Adipose tissue (tissue), 3 donors: Measurements from ENCODE around the gene NKD2. TPM values are rescaled to one million over a fixed set of nuclear protein-coding genes. Genes with fewer than 3 reads are reported as not detected.
"Not testable (repeated sequence)": the region's sequence is repeated elsewhere in the genome, so short reads cannot be mapped to it uniquely, and the experiment has no call there.

ENCODE experiments used
- H3K27ac ChIP-seq: one replicate; pipeline ENCODE4 v1.5.1; 2013; ENCODE audit warnings: low read depth, low read length
- WGBS, 3 donors: extraction: QIAGEN DNeasy Blood & Tissue Kit; methylation state at CpG; one replicate each; pipeline ENCODE4 v1.1.7; 2013; 5-methylcytosine and 5-hydroxymethylcytosine counted together
- polyA plus RNA-seq, 3 donors: library from polyadenylated mRNA; stranded (reverse); fragments of 200-250 nt; gene quantifications; one replicate each; pipeline ENCODE4 v1.2.3, GENCODE V29; 2013
- donor health status: healthy with polysubstance abuse.
- donor health status: Bipolar disorder and iron deficiency.
- donor health status: healthy.

The NKD2 gene
- polyA plus RNA-seq, 3 donors, result 5.0 to 8.8 (median 5.5) TPM

- H3K27ac ChIP-seq, result no peak overlapping the region
- 28 to 33% (median 29%) methylated on average over 4 of the region's 4 CpGs for WGBS, 3 donors
These were observed 11.6 kb upstream of the NKD2 start for GRCh38 chr5:997001-997474.

GRCh38 chr5:997711-998110 is 10.9 kb upstream of the NKD2 start:
- no peak overlapping the region for H3K27ac ChIP-seq
- WGBS, 3 donors, result 80 to 86% (median 85%) methylated on average over 6 of the region's 6 CpGs

GRCh38 chr5:998246-999031 is 10.2 kb upstream of the NKD2 start:
- 67 to 86% (median 67%) methylated on average over 11 to 12 of the region's 12 CpGs for WGBS, 3 donors
- H3K27ac ChIP-seq, result no peak overlapping the region

GRCh38 chr5:999032-999501 is 9.5 kb upstream of the NKD2 start:
- 74 to 83% (median 76%) methylated on average over 6 of the region's 6 CpGs for WGBS, 3 donors
- H3K27ac ChIP-seq, result no peak overlapping the region

- WGBS, 3 donors, result 91 to 99% (median 91%) methylated on average over 5 of the region's 5 CpGs
- no peak overlapping the region for H3K27ac ChIP-seq
These were observed 8.9 kb upstream of the NKD2 start for GRCh38 chr5:999724-1000123.

GRCh38 chr5:1000329-1000728 is 8.3 kb upstream of the NKD2 start:
- no peak overlapping the region for H3K27ac ChIP-seq
- 79 to 91% (median 82%) methylated on average over 9 of the region's 9 CpGs for WGBS, 3 donors

- 88 to 94% (median 94%) methylated on average over 11 of the region's 11 CpGs for WGBS, 3 donors
- H3K27ac ChIP-seq, result not testable (repeated sequence)
These were observed 7.8 kb upstream of the NKD2 start for GRCh38 chr5:1000831-1001230.

- H3K27ac ChIP-seq, result no peak overlapping the region
- 82 to 89% (median 83%) methylated on average over 19 of the region's 19 CpGs for WGBS, 3 donors
These were observed 7.0 kb upstream of the NKD2 start for GRCh38 chr5:1001406-1002270.

- 77 to 93% (median 78%) methylated on average over 4 of the region's 4 CpGs for WGBS, 3 donors
- no peak overlapping the region for H3K27ac ChIP-seq
These were observed 6.4 kb upstream of the NKD2 start for GRCh38 chr5:1002271-1002546.

- no peak overlapping the region for H3K27ac ChIP-seq
- 87 to 93% (median 89%) methylated on average over 12 to 13 of the region's 13 CpGs for WGBS, 3 donors
These were observed 5.8 kb upstream of the NKD2 start for GRCh38 chr5:1002836-1003235.

- no peak overlapping the region for H3K27ac ChIP-seq
- 52 to 65% (median 52%) methylated on average over 21 of the region's 21 CpGs for WGBS, 3 donors
These were observed 5.2 kb upstream of the NKD2 start for GRCh38 chr5:1003296-1003937.

GRCh38 chr5:1004461-1005248 is 3.9 kb upstream of the NKD2 start:
- H3K27ac ChIP-seq, result no peak overlapping the region

GRCh38 chr5:1005249-1005851 is 3.3 kb upstream of the NKD2 start:
- H3K27ac ChIP-seq, result no peak overlapping the region
- 35 to 45% (median 38%) methylated on average over 41 to 47 of the region's 47 CpGs for WGBS, 3 donors

More at GRCh38 chr5:1004461-1005248, 3.9 kb upstream of the NKD2 start:
- WGBS, 3 donors, result 0 to 2% (median 1%) methylated on average over 79 to 88 of the region's 88 CpGs

GRCh38 chr5:1005904-1006655 is 2.5 kb upstream of the NKD2 start:
- 96 to 98% (median 97%) methylated on average over 13 of the region's 13 CpGs for WGBS, 3 donors
- no peak overlapping the region for H3K27ac ChIP-seq

GRCh38 chr5:1006656-1007071 is 1.9 kb upstream of the NKD2 start:
- WGBS, 3 donors, result 88 to 97% (median 92%) methylated on average over 5 of the region's 5 CpGs
- H3K27ac ChIP-seq, result no peak overlapping the region

GRCh38 chr5:1007221-1007680 is 1.4 kb upstream of the NKD2 start:
- 78 to 86% (median 84%) methylated on average over 17 of the region's 17 CpGs for WGBS, 3 donors
- no peak overlapping the region for H3K27ac ChIP-seq
